ENCODE results near the gene ACVR1B.

ACVR1B gene

DNA sequence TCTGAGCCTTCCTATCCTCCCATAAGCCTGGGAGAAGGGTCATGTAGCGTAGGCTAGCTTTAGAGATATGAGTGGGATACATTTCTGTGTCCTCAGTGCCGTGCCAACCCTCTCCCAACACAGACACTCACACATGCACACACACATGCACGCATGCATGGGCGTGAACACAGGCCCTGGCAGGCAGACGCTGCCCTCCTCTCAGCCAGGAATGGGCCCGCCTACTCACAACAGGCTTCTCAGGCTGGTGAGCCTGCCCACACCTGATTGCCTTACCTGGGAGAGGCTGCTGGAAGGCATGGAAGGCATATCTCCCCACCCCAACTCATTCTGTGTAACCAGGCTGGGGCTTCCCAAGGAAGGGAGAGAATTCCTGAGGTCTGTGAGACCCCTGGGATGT, 12.8 kb upstream of the ACVR1B start:
- no peaks in the 10 kb centered on the region for H3K27me3 ChIP-seq (ENCODE audit: control insufficient read depth, insufficient read depth, low read length)
- no peaks in the 10 kb centered on the region for H3K9me3 ChIP-seq (ENCODE audit: control insufficient read depth, insufficient read depth, low read length)
- H3K4me3 ChIP-seq (ENCODE audit: low read depth, low read length), result no peak overlapping the region
- H3K4me1 ChIP-seq (ENCODE audit: control insufficient read depth, insufficient read depth, low read length), result no peaks in the 10 kb centered on the region
- no peak overlapping the region for H3K9ac ChIP-seq (ENCODE audit: low read depth, low read length)
- H3K36me3 ChIP-seq (ENCODE audit: control insufficient read depth, insufficient read depth, low read length), result no peaks in the 10 kb centered on the region

DNA sequence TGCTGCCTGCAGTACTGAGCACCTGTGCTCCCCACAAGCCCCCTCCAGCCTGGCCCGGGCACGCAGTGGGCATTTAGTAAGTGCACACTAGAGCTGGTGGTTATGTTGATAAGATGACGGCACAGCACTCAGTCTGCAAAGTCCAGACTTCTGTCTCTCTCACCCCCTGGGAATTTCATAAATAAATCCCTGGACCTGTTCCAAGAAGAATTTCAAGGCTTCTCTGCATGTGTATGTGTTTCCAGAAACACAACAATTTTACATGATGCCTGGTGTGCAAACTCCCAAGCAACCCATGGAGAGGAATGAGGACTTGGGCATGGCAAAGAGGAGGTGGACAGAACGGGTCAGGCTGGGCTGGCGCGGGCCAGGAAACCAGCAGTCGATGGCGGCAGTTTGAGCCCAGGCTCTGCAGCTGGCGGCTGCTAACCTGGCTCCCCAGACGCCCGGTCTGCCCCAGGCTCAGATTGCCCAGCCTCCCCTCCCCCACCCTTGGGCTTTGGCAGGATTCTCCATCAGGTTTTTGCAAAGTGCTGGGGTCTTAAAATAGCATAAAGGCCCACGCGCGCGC, 10.4 kb upstream of the ACVR1B start:
- Histone ChIP-seq H3K9ac (ENCODE audit: low read depth, low read length) (no peak overlapping the region), H3K36me3 (ENCODE audit: control insufficient read depth, insufficient read depth, low read length) (no peaks in the 10 kb centered on the region), H3K9me3 (ENCODE audit: control insufficient read depth, insufficient read depth, low read length) (no peaks in the 10 kb centered on the region), H3K4me3 (ENCODE audit: low read depth, low read length) (no peak overlapping the region), H3K27me3 (ENCODE audit: control insufficient read depth, insufficient read depth, low read length) (peaks cover 2% of the 10 kb centered on the region), H3K4me1 (ENCODE audit: control insufficient read depth, insufficient read depth, low read length) (no peaks in the 10 kb centered on the region)

DNA sequence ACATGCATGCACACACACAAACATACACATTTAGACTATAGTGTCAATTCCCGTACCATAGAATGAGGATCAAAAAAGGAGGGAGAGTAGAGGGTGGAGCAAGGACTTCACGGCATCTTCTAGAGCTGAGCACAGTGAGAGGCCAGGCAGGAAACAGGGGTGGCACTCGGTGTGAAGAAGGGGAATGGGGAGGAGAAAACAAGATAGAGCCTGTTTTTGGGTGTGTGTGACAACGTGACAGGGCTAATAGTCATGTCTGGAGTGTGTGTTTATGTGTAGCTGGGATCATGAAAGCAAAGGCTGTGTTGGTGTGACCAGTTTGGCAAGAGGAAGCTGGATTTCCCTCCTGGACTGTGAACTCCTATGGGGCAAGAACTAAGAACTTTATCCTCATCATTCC, 9.9 kb upstream of the ACVR1B start:
- H3K4me3 ChIP-seq (ENCODE audit: low read depth, low read length), result no peak overlapping the region
- no peak overlapping the region for H3K9ac ChIP-seq (ENCODE audit: low read depth, low read length)
- H3K4me1 ChIP-seq (ENCODE audit: control insufficient read depth, insufficient read depth, low read length), result no peaks in the 10 kb centered on the region
- H3K36me3 ChIP-seq (ENCODE audit: control insufficient read depth, insufficient read depth, low read length), result no peaks in the 10 kb centered on the region
- no peaks in the 10 kb centered on the region for H3K9me3 ChIP-seq (ENCODE audit: control insufficient read depth, insufficient read depth, low read length)
- peaks cover 2% of the 10 kb centered on the region for H3K27me3 ChIP-seq (ENCODE audit: control insufficient read depth, insufficient read depth, low read length)

DNA sequence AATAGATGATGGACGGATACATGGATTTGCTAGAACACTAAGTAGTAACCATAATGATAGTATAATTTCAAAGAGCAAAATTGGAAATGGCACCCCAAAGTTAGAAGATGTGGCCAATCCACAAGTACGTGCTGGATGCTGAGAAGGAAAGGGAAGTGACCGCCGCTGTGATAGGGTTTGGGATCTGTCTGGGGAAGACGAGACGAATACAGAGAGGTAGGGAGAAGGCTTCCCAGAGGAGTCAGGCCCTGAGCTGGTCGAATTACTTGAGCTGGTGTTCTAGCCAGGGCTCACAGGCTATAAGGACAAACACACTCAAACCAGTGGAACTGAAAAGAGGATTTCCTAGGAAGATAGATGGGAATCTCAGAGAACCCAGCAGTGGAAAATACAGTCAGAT, 9.4 kb upstream of the ACVR1B start:
- H3K9me3 ChIP-seq (ENCODE audit: control insufficient read depth, insufficient read depth, low read length), result no peaks in the 10 kb centered on the region
- H3K4me1 ChIP-seq (ENCODE audit: control insufficient read depth, insufficient read depth, low read length), result no peaks in the 10 kb centered on the region
- no peaks in the 10 kb centered on the region for H3K36me3 ChIP-seq (ENCODE audit: control insufficient read depth, insufficient read depth, low read length)
- peaks cover 2% of the 10 kb centered on the region for H3K27me3 ChIP-seq (ENCODE audit: control insufficient read depth, insufficient read depth, low read length)
- H3K9ac ChIP-seq (ENCODE audit: low read depth, low read length), result no peak overlapping the region
- H3K4me3 ChIP-seq (ENCODE audit: low read depth, low read length), result no peak overlapping the region

DNA sequence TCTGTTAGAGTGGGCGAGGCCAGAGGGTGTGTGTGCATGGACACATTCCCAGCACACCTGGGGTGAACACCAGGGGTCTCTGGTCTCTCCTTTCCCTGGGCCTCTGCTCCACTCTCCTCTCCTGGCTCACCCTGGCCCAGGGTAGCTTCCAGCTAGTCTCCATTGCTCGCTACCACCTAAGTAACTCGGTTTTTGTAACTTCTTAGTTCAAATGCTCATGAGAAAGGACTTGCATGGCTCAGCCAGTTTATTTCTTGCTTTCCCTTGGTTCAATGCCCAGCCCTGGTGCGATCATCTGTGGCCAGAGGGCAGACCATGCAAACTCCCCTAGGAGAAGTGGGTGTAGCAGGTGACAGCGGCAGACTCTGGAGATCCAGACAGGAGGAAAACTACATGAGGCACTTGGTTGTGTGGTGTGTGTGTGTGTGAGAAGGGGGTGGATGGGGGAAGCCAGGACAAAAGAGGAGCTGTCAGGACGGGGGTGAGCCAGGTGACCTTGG, 8.9 kb upstream of the ACVR1B start:
- Histone ChIP-seq H3K27me3 (ENCODE audit: control insufficient read depth, insufficient read depth, low read length) (peaks cover 7% of the 10 kb centered on the region), H3K4me3 (ENCODE audit: low read depth, low read length) (no peak overlapping the region), H3K36me3 (ENCODE audit: control insufficient read depth, insufficient read depth, low read length) (no peaks in the 10 kb centered on the region), H3K9me3 (ENCODE audit: control insufficient read depth, insufficient read depth, low read length) (no peaks in the 10 kb centered on the region), H3K4me1 (ENCODE audit: control insufficient read depth, insufficient read depth, low read length) (no peaks in the 10 kb centered on the region), H3K9ac (ENCODE audit: low read depth, low read length) (no peak overlapping the region)

DNA sequence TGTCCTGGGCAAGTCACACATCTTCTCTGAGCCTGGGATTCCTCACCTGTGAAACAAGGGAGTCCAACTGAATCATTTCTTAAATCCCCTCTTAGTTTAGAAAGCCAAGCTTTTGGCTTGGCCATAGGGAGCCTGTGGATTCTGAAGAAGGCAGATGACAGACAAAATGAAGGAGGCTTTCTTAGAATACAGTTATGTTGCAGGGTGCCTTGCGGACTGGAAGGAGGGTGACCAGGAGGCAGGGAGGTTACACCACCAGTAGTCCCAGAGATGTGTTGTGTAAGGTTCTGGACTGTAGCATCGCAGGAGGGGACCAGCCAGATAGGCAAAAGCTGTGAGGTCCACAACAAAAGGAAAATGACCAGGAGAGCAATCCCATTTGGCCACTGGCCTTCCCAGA, 8.2 kb upstream of the ACVR1B start:
- Histone ChIP-seq H3K9ac (ENCODE audit: low read depth, low read length) (no peak overlapping the region), H3K4me1 (ENCODE audit: control insufficient read depth, insufficient read depth, low read length) (no peaks in the 10 kb centered on the region), H3K36me3 (ENCODE audit: control insufficient read depth, insufficient read depth, low read length) (no peaks in the 10 kb centered on the region), H3K4me3 (ENCODE audit: low read depth, low read length) (no peak overlapping the region), H3K9me3 (ENCODE audit: control insufficient read depth, insufficient read depth, low read length) (no peaks in the 10 kb centered on the region), H3K27me3 (ENCODE audit: control insufficient read depth, insufficient read depth, low read length) (peaks cover 14% of the 10 kb centered on the region)

DNA sequence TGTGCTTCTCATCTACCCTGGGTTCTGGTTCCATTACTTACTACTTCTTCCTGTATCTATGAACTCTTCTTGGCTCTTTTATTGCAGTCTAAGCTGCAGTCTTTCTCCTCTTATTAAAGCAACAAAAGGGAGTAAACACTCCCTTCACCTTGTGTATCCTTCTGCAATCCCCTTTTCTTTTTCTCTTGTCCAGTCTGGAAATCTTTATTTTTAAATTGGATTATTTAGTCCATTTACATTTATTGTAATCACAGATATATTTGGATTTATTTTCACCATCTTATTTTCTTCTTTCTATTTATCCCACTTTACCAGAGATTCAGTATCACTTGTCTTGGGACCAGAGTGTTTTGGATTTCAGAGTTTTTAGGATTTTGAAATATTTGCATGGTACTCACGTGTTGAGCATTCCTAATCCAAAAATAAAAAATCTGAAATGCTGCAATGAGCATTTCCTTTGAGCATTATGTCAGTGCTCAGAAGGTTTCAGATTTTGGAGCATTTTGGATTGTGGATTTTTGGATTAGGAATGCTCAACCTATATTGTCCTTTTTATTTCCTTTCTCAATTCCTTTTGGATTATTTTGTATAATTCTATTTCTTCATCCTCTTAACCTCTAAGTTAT, 6.8 kb upstream of the ACVR1B start:
- Histone ChIP-seq H3K4me3 (ENCODE audit: low read depth, low read length) (no peak overlapping the region), H3K4me1 (ENCODE audit: control insufficient read depth, insufficient read depth, low read length) (no peaks in the 10 kb centered on the region), H3K9me3 (ENCODE audit: control insufficient read depth, insufficient read depth, low read length) (no peaks in the 10 kb centered on the region), H3K9ac (ENCODE audit: low read depth, low read length) (no peak overlapping the region), H3K36me3 (ENCODE audit: control insufficient read depth, insufficient read depth, low read length) (no peaks in the 10 kb centered on the region), H3K27me3 (ENCODE audit: control insufficient read depth, insufficient read depth, low read length) (peaks cover 26% of the 10 kb centered on the region)

DNA sequence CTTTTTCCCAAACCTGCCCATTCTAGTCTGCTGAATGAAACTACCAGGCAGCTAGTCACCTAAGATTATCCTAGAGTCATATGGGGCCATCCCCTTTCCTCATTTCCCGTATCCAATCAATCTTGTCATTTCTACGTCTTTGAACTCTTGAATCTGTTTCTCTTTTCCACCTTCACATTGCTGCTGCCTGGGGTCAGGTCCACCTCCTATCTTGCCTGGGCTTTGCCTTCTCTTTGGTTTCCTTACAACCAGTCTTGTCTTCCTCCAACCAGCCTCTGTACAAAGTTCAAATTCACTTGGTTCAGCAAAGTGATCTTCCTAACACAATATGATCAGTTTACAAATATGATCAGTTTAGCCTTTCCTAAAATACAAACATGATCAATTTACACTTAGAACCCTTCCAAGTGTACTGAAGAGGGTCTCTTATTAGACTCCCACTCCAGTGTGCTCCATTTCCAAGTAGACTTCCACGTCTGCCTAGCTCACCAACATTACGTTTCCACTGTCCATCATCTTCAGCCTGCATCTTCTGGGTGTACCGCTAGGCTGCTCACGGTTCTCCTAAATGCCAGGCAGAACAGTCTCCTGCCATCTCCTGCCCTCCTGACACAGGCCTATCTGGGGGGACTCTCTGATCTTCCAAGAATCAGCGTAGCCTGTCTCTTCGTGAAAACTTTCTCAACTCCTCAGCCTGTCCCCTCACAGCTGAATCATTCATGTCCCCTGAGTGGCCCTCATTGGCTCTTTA, 4.1 kb upstream of the ACVR1B start:
- no peaks in the 10 kb centered on the region for H3K36me3 ChIP-seq (ENCODE audit: control insufficient read depth, insufficient read depth, low read length)
- H3K9me3 ChIP-seq (ENCODE audit: control insufficient read depth, insufficient read depth, low read length), result no peaks in the 10 kb centered on the region
- H3K4me1 ChIP-seq (ENCODE audit: control insufficient read depth, insufficient read depth, low read length), result no peaks in the 10 kb centered on the region
- no peak overlapping the region for H3K4me3 ChIP-seq (ENCODE audit: low read depth, low read length)
- peaks cover 44% of the 10 kb centered on the region for H3K27me3 ChIP-seq (ENCODE audit: control insufficient read depth, insufficient read depth, low read length)
- no peak overlapping the region for H3K9ac ChIP-seq (ENCODE audit: low read depth, low read length)

DNA sequence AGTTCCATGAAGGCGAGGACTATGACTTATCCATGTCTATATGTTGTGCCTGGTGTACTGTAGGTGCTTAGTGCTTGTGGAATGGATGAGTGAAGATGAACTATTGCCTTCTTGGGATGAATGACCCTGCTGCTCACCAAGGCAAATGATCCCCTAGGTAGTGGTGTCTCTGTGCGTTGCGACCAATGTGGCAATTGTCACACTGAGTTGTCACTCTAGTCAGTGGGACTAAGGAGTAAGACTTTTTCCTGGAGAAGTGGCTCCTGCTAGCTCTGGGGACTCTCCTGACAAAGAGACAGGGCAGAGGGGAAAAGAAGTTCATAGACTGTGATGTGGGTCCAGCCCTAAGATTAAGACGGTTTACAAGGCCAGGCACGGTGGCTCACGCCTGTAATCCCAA, 3.4 kb upstream of the ACVR1B start:
- H3K27me3 ChIP-seq (ENCODE audit: control insufficient read depth, insufficient read depth, low read length), result peaks cover 49% of the 10 kb centered on the region

DNA sequence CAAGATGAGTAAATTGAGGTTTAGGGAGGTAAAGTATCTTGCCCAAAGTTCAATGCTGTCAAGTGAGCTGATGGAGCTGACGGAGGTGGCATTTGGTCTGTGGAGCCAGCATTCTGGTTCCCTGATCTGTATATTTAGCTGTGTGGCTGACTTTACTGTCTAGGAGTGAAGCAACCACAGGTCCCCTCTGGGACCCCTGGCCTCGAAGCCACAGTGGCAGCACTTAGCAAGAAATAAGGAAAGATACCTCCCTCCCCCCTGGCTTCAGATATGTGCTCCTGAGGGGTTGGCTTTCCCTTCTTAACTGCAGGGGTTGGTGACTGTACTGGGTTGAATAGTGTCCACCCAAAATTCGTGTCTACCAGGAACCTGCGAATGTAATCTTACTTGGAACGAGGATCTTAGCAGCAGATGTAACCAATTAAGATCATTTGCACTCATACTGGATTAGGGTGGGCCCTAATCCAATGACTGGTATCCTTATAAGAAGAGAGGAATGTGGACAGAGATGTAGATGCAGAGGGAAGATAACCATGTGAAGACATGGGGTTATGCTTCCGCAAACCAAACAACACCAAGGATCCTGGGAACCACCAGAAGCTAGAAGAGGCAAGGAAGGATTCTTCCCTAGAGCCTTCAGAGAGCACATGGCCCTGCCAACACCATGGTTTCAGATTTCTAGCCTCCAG, 2.0 kb upstream of the ACVR1B start:
- Histone ChIP-seq H3K4me3 (ENCODE audit: low read depth, low read length) (no peak overlapping the region), H3K9ac (ENCODE audit: low read depth, low read length) (no peak overlapping the region), H3K27me3 (ENCODE audit: control insufficient read depth, insufficient read depth, low read length) (peaks cover 61% of the 10 kb centered on the region), H3K9me3 (ENCODE audit: control insufficient read depth, insufficient read depth, low read length) (no peaks in the 10 kb centered on the region), H3K4me1 (ENCODE audit: control insufficient read depth, insufficient read depth, low read length) (peaks cover 4% of the 10 kb centered on the region), H3K36me3 (ENCODE audit: control insufficient read depth, insufficient read depth, low read length) (no peaks in the 10 kb centered on the region)

More for the DNA sequence above, 3.4 kb upstream of the ACVR1B start:
- Histone ChIP-seq H3K36me3 (ENCODE audit: control insufficient read depth, insufficient read depth, low read length) (no peaks in the 10 kb centered on the region), H3K4me3 (ENCODE audit: low read depth, low read length) (no peak overlapping the region), H3K4me1 (ENCODE audit: control insufficient read depth, insufficient read depth, low read length) (peaks cover 3% of the 10 kb centered on the region), H3K9me3 (ENCODE audit: control insufficient read depth, insufficient read depth, low read length) (no peaks in the 10 kb centered on the region), H3K9ac (ENCODE audit: low read depth, low read length) (no peak overlapping the region)

DNA sequence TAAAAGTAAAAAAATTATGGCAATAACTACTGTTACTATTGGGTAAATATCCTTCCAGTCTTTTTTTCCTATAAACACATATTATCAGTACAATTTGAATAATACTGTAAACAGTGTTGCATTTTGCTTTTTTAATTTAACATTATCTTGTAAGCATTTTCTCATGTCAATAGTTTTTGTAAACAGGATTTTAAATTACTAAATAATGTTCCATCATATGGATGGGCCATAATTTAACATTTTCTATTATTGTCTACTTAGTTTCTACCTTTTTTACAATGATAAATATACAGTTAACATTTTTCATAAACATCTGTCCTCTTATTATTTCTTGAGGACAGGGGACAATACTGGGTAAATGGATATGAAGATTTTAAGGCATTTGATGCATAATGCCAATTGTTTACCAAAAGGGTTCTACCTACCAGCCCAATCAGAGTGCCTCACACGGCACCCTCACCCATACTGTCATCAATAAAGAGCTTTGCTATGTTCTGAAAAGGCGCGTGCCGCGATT, 759 bp upstream of the ACVR1B start:
- Histone ChIP-seq H3K27me3 (ENCODE audit: control insufficient read depth, insufficient read depth, low read length) (peaks cover 68% of the 10 kb centered on the region), H3K36me3 (ENCODE audit: control insufficient read depth, insufficient read depth, low read length) (no peaks in the 10 kb centered on the region), H3K4me3 (ENCODE audit: low read depth, low read length) (peak overlapping the region; percentile 77), H3K4me1 (ENCODE audit: control insufficient read depth, insufficient read depth, low read length) (peaks cover 4% of the 10 kb centered on the region), H3K9ac (ENCODE audit: low read depth, low read length) (no peak overlapping the region), H3K9me3 (ENCODE audit: control insufficient read depth, insufficient read depth, low read length) (no peaks in the 10 kb centered on the region)

Data from iPS-15b (cell line).